RWPE1 (cell line): ENCODE measurements around the gene PRRX2.

Experiments used
- CTCF ChIA-PET: fragments of 350-600 bp; sonication (Branson Sonifier 250); formaldehyde crosslinking; extraction: SDS; loops from one replicate; lab custom pipeline; 2021; lab: Yijun Ruan, JAX
- POLR2A ChIA-PET: fragments of 400-600 bp; formaldehyde crosslinking; extraction: SDS; loops from one replicate; lab custom pipeline; 2020; ENCODE audit warnings: antibody characterized with exemption; ENCODE audit not compliant: low non-redundant PET; lab: Yijun Ruan, JAX
- DNase-seq: peaks from one replicate; pipeline ENCODE4 v3.0.0; 2012; ENCODE audit warnings: low spot score
- H3K27ac ChIP-seq: fragments of 450-650 bp; 2 replicates; pipeline ENCODE4 v1.5.1; 2017
- TF ChIP-seq, protein P1 (sequence below): fragments of 450-650 bp; conservative IDR thresholded peaks from 2 replicates; pipeline ENCODE4 v1.5.1; 2017; ENCODE audit warnings: low read depth, mild to moderate bottlenecking

PRRX2 gene

DNA sequence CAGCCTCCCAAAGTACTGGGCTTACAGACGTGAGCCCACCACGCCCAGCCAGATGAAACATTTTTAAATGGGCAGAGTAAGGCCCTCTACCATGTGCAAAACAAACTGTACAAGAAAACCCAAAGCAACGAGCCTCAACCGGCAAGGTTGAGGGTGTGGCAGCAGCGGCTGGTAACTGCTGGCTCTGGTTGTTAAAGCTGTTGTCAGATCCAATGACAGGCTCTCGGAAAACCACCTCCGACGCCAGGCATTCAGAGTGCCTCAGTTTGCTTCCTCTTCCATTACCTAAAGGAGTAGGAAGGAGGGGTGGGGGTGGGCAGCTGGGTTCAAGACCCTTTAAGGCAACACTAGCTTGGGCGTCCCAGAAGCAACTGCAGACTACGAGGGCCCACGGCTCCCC is 21.1 kb upstream of the PRRX2 start:
- CTCF ChIA-PET, result interaction anchor here (0.6 to 2.2 kb wide), 5 partner anchors 20 to 505 kb away, joined by 3 to 12 read pairs (median 9); no protein-coding TSS in a partner anchor
- POLR2A ChIA-PET, result interaction anchor here (0.6 kb wide), 1 partner anchor 116 kb away, joined by 3 read pairs; no protein-coding TSS in a partner anchor

DNA sequence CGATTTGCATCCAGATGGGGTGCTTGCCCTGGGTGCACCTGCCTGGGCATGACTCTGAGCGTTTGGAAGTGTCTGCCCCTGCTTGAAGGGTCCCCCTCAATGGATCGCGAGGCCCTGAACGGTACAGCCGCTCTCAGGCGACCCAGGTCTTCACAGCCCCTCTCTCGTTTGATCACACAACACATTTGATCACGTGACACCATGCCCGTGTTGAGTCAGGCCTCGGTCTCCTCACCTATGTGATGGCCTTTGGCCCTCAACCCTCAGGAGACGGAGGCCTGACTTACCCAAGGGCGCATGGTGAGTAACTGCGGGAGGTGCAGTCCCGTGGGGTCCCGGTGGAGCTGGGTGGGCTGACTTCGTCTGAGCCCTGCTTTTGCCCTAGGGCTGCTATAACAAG is 20.5 kb upstream of the PRRX2 start:
- DNase-seq, result no peak
- H3K27ac ChIP-seq, result peak overlapping the region; percentile 82
- CTCF ChIA-PET, result interaction anchor here (0.8 to 1.1 kb wide), 2 partner anchors 93 to 506 kb away, joined by 3 read pairs; no protein-coding TSS in a partner anchor
- POLR2A ChIA-PET, result interaction anchor here (0.6 kb wide), 1 partner anchor 115 kb away, joined by 3 read pairs; no protein-coding TSS in a partner anchor
- TF ChIP-seq, protein P1, sequence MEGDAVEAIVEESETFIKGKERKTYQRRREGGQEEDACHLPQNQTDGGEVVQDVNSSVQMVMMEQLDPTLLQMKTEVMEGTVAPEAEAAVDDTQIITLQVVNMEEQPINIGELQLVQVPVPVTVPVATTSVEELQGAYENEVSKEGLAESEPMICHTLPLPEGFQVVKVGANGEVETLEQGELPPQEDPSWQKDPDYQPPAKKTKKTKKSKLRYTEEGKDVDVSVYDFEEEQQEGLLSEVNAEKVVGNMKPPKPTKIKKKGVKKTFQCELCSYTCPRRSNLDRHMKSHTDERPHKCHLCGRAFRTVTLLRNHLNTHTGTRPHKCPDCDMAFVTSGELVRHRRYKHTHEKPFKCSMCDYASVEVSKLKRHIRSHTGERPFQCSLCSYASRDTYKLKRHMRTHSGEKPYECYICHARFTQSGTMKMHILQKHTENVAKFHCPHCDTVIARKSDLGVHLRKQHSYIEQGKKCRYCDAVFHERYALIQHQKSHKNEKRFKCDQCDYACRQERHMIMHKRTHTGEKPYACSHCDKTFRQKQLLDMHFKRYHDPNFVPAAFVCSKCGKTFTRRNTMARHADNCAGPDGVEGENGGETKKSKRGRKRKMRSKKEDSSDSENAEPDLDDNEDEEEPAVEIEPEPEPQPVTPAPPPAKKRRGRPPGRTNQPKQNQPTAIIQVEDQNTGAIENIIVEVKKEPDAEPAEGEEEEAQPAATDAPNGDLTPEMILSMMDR, result no peak

More for the DNA sequence above, 21.1 kb upstream of the PRRX2 start:
- DNase-seq, result no peak
- peak overlapping the region; percentile 82 for H3K27ac ChIP-seq
- TF ChIP-seq, protein P1, result no peak

DNA sequence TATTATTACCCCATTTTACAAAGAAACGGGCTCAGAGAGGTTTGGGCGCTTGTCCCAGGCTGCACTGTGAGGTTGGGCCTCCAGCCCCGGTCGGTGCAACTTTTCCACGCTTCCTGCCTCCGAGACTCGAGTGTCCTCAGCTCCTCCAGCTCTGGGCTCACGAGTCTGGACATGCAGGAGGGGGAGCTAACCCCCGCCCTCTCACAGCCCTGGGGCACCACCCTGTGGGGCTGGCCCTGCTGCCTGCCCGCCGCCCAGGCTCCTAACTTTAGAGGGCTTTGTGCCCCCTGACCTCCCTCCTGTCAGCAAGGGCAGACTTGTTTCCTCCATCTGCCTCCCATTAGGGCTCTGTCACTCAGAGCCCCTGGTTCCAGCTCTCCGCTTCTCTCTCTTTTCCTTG is 19.2 kb upstream of the PRRX2 start:
- ChIA-PET CTCF (interaction anchor here (0.6 to 1.4 kb wide), 4 partner anchors 35 to 1481 kb away, joined by 3 to 7 read pairs (median 5); no protein-coding TSS in a partner anchor), POLR2A (no interaction called here)
- TF ChIP-seq, protein P1, result no peak
- H3K27ac ChIP-seq, result no peak overlapping the region
- DNase-seq, result no peak

DNA sequence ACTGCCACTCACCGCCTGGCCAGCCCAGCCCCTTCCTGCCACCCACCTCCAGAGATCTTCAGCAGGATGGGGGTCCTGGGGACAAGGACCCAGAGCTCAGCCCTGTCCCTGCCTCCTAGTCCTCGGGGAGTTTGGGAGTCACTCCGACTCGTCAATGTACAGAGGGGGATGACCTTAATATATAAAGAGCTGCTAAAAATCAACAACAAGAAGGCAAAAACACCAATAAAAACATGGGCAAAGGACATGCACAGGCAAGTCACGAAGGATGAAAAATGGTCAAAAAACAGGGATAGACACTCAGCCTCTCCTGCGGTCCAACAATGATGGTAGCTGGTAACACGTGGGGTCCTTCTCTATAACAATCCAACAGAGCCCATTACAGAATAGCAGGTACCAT is 18.8 kb upstream of the PRRX2 start:
- TF ChIP-seq, protein P1, result no peak
- CTCF ChIA-PET, result interaction anchor here (0.6 to 1.4 kb wide), 5 partner anchors 18 to 1481 kb away, joined by 3 to 7 read pairs (median 5); no protein-coding TSS in a partner anchor
- no peak for DNase-seq
- POLR2A ChIA-PET, result no interaction called here
- no peak overlapping the region for H3K27ac ChIP-seq

DNA sequence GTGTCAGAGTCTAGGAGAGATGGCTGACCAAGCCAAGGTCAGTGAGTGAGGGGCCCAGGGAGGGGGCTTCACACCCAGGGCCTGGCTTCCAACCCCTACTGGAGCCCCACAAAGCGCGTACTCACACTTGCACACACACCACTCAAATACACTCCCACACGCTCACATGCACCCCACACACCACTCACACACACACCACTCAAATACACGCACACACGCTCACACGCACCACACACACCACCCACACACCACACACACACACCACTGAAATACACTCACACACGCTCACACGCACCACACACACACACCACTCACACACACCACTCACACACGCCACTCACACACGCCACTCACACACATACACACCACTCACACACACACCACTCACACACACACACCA is 17.8 kb upstream of the PRRX2 start:
- CTCF ChIA-PET, result no interaction called here
- TF ChIP-seq, protein P1, result no peak
- DNase-seq, result no peak

DNA sequence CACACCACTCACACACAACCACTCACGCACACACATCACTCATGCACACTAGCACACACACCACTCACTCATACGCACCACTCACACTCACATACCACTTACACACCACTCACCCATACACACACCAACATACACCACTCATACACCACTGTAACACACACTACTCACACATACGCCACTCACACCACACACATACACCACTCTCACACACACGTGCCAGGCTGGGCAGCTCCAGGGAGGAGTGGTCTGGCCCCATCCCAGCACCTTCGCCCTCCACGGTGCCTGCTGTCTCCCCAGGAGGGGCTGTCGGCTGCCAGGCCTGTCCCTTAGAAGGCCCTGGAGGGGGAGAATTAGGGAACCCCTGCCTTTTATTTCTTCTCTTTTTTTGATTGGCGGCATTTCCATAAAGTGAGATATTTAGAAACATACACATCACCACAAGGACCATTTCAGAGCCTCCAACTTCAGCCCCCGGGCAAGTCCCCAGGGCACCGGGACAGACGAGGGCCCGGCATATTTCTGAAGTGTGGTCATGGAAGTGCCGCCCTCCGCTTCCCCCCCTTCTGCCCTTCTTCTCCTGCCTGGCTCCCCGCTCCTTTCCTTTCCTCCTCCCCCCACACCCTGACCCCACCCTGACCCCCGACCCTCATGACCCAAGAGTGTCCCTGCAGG is 17.2 kb upstream of the PRRX2 start:
- TF ChIP-seq, protein P1, result no peak
- CTCF ChIA-PET, result no interaction called here
- POLR2A ChIA-PET, result no interaction called here
- no peak for DNase-seq
- H3K27ac ChIP-seq, result no peak overlapping the region

More for the DNA sequence above, 17.8 kb upstream of the PRRX2 start:
- no peak overlapping the region for H3K27ac ChIP-seq
- POLR2A ChIA-PET, result no interaction called here
